Endothelial cell of umbilical vein (primary cell): ENCODE measurements around the gene HAP1. TPM values are rescaled to one million over a fixed set of nuclear protein-coding genes. Genes with fewer than 3 reads are reported as not detected.

Experiments used
- BruUV-seq: library from RNA; stranded (reverse); fragments of 400-500 nt; replicated peaks from 2 replicates; lab custom pipeline; 2021; lab: Mats Ljungman, UMichigan
- CTCF ChIA-PET: fragments of 300-600, 350-600 bp; sonication (Branson Sonifier 250); formaldehyde crosslinking; loops from one replicate; lab custom pipeline; 2021; ENCODE audit warnings: antibody characterized with exemption, inconsistent platforms; lab: Charles Lee
- POLR2A ChIA-PET: fragments of 300-600, 350-600 bp; sonication (Branson Sonifier 250); formaldehyde crosslinking; loops from one replicate; lab custom pipeline; 2021; ENCODE audit warnings: antibody characterized with exemption, inconsistent platforms; lab: Charles Lee
- DNase-seq: peaks from one replicate; pipeline ENCODE4 v3.0.0-alpha.2; 2011; ENCODE audit warnings: low read depth, low spot score
- FAIRE-seq: peaks from 2 replicates; lab custom pipeline; 2011; peaks lifted over from hg19 to GRCh38; lab: Jason Lieb, UNC
- H2AFZ ChIP-seq: 2 replicates; pipeline ENCODE4 v1.6.0; 2012; ENCODE audit warnings: low read depth, low read length, control low read depth, inconsistent platforms
- H3K27ac ChIP-seq: 2 replicates; pipeline ENCODE4 v1.5.1; 2011; ENCODE audit warnings: low read depth, mild to moderate bottlenecking, control low read depth, low read length, moderate library complexity; ENCODE audit not compliant: insufficient read depth
- H3K27me3 ChIP-seq, 2 experiments: 2 replicates each; pipeline versions ENCODE4 v1.6.0 to v1.6.1; 2011; ENCODE audit warnings: low read length in 2 of 2, mixed read lengths in 1 of 2; ENCODE audit not compliant: control insufficient read depth in 2 of 2, insufficient read depth in 2 of 2
- H3K36me3 ChIP-seq, 2 experiments: 2 replicates in 1 of 2; 3 replicates in 1 of 2; pipeline ENCODE4 v1.5.1; 2011; ENCODE audit warnings: low read length in 2 of 2, mild to moderate bottlenecking in 1 of 2, moderate library complexity in 1 of 2; ENCODE audit not compliant: control insufficient read depth in 2 of 2, insufficient read depth in 2 of 2; ENCODE audit errors: extremely low read depth in 1 of 2
- H3K4me1 ChIP-seq: 3 replicates; pipeline ENCODE4 v1.5.1; 2011; ENCODE audit warnings: mild to moderate bottlenecking, low read length; ENCODE audit not compliant: control insufficient read depth, insufficient read depth; ENCODE audit errors: extremely low read depth
- H3K4me2 ChIP-seq: 2 replicates; pipeline ENCODE4 v1.6.1; 2011; ENCODE audit warnings: low read length, control low read depth, mixed read lengths; ENCODE audit not compliant: insufficient read depth
- H3K4me3 ChIP-seq, 3 experiments: fragments of 200-600 bp in 1 of 3; sonication (generic), shearing (Covaris generic) in 1 of 3; replicated peaks in 1 of 3; 2 replicates each; pipeline ENCODE4 v1.5.1; 2011 to 2016; ENCODE audit warnings: control low read depth in 3 of 3, low read length in 3 of 3, mild to moderate bottlenecking in 2 of 3, inconsistent platforms in 1 of 3, low read depth in 1 of 3, moderate library complexity in 1 of 3; ENCODE audit not compliant: insufficient read depth in 1 of 3
- H3K79me2 ChIP-seq: 2 replicates; pipeline ENCODE4 v1.6.0; 2012; ENCODE audit warnings: low read length, inconsistent platforms; ENCODE audit not compliant: control insufficient read depth, insufficient read depth
- H3K9ac ChIP-seq: replicated peaks from 2 replicates; pipeline ENCODE3; 2011; ENCODE audit warnings: low read length, control low read depth; ENCODE audit not compliant: insufficient read depth; ENCODE audit errors: extremely low read depth
- H3K9me1 ChIP-seq: replicated peaks from 3 replicates; pipeline ENCODE4 v1.6.0; 2011; ENCODE audit warnings: mild to moderate bottlenecking, low read length; ENCODE audit not compliant: control insufficient read depth, insufficient read depth; ENCODE audit errors: extremely low read depth
- H3K9me3 ChIP-seq: replicated peaks from 2 replicates; pipeline ENCODE4 v1.5.1; 2012; ENCODE audit warnings: low read length, inconsistent platforms; ENCODE audit not compliant: control insufficient read depth, insufficient read depth
- H4K20me1 ChIP-seq: replicated peaks from 2 replicates; pipeline ENCODE3; 2011; ENCODE audit warnings: mild to moderate bottlenecking, low read length; ENCODE audit not compliant: control insufficient read depth, insufficient read depth; ENCODE audit errors: extremely low read depth
- EZH2 ChIP-seq: IDR thresholded peaks from 2 replicates; pipeline ENCODE4 v1.6.1; 2012; ENCODE audit warnings: borderline replicate concordance, low read depth, mild to moderate bottlenecking, moderate library complexity, low read length, inconsistent platforms; ENCODE audit not compliant: severe bottlenecking
- FOS ChIP-seq: IDR thresholded peaks from 2 replicates; pipeline ENCODE4 v1.6.1; 2011; ENCODE audit warnings: mild to moderate bottlenecking, low read length, moderate library complexity, borderline replicate concordance; ENCODE audit not compliant: insufficient read depth
- GATA2 ChIP-seq: IDR thresholded peaks from 2 replicates; pipeline ENCODE4 v1.7.0; 2011; ENCODE audit warnings: low read depth, mild to moderate bottlenecking, moderate library complexity, mixed read lengths, low read length; ENCODE audit not compliant: insufficient read length, insufficient read depth
- JUN ChIP-seq: IDR thresholded peaks from 2 replicates; pipeline ENCODE4 v1.6.1; 2011; ENCODE audit warnings: borderline replicate concordance, low read depth; ENCODE audit not compliant: insufficient read length, insufficient read depth
- MYC ChIP-seq: IDR thresholded peaks from one replicate; pipeline ENCODE4 v1.6.1; 2011; ENCODE audit warnings: mild to moderate bottlenecking, low read depth, low read length
- POLR2A ChIP-seq: IDR thresholded peaks from 2 replicates; pipeline ENCODE4 v1.6.1; 2012; ENCODE audit warnings: low read depth, mild to moderate bottlenecking, control low read depth, low read length
- POLR2AphosphoS5 ChIP-seq: IDR thresholded peaks from 2 replicates; pipeline ENCODE4 v1.6.1; 2012; ENCODE audit warnings: low read depth, mild to moderate bottlenecking, control low read depth, low read length, moderate library complexity; ENCODE audit not compliant: insufficient read depth
- dilution Hi-C: fragments of 300-500 bp; cut with MboI; formaldehyde crosslinking; loops from one replicate; pipeline ENCODE4 v1.15.0; 2019; ENCODE audit warnings: low sequenced_read_pairs; ENCODE audit not compliant: extremely low pct_ligation_motif_present
- intact Hi-C: fragments of 100-400 bp; cut with micrococcal nuclease; formaldehyde crosslinking; loops from one replicate; pipeline ENCODE4 v1.10.0; 2022
- polyA plus RNA-seq, 4 experiments: library from polyadenylated mRNA; depleted of rRNA in 3 of 4; stranded (reverse) in 3 of 4; unstranded in 1 of 4; fragments of >200 nt; gene quantifications; 2 replicates each; pipeline versions ENCODE4 v1.2.1 to v1.2.3, GENCODE V29; 2011 to 2012; ENCODE audit warnings: missing spikeins in 1 of 4
- total RNA-seq: library from RNA; stranded (reverse); gene quantifications from 2 replicates; pipeline ENCODE4 v1.2.3, GENCODE V29; 2021
- TF ChIP-seq, protein P1 (sequence below): IDR thresholded peaks from 2 replicates; pipeline ENCODE4 v1.6.1; 2011; ENCODE audit not compliant: insufficient read depth, insufficient read length
- TF ChIP-seq, protein P2 (sequence below), 2 donors: IDR thresholded peaks; 1 replicate in 1 of 2; 2 replicates in 1 of 2; pipeline ENCODE4 v1.5.1; 2011; ENCODE audit warnings: low read length in 2 of 2, mild to moderate bottlenecking in 2 of 2, moderate library complexity in 2 of 2, control low read depth in 1 of 2, inconsistent platforms in 1 of 2, low read depth in 1 of 2; ENCODE audit not compliant: insufficient read depth in 1 of 2; ENCODE audit errors: extremely low read depth in 1 of 2

The HAP1 gene
- total and polyA plus RNA-seq, 2 donors (not counting 3 experiments of a cell fraction or from before 2014, with no cell fraction given), result 0.07 to 0.24 TPM

DNA sequence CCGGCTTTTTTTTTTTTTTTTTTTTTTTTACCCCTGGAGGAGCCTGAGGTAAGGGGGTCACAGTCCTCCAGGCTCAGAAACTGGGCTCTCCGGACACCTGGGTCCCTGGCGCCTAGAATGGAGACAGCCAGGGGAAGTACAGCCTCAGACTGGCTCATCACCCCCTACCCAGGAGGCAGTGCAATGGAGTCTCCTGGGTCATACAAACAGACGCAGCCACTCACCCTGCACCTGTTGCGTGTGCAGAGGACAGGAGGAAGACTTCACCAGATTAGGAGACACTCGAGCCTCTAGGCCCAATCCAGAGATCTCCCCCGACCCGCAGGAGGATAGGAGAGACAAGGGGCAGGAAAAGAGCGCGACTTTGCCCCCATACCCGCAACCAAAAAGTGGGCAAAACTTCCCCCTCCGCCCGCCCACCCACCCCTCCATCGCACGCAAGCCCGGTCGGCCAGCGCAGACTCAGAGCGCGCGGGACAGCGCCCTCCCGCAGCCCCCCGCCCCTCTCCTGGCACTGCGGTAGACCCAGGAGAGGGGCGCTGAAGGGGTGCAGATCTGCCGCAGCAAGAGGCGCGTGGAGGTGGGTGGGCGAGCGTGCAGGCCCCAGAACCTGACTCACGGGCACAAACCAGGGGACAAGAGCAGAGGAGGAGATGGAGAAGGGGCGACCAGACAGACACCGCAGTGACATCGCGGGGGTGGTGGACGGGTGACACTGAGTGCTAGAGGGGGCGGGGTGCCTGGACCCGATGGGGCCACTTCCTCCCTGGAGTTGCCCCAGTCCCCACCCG, 900 bp downstream of the HAP1 start:
- Histone ChIP-seq H4K20me1 (no peaks in the 10 kb centered on the region), H3K4me3 (no peak overlapping the region), H3K27me3 (peaks cover 44 to 45% of the 10 kb centered on the region in 2 experiments), H3K4me2 (no peak overlapping the region), H3K9me1 (no peaks in the 10 kb centered on the region), H3K9ac (no peak overlapping the region), H3K36me3 (no peaks in the 10 kb centered on the region), H3K79me2 (no peaks in the 10 kb centered on the region), H3K9me3 (no peaks in the 10 kb centered on the region), H3K27ac (no peak overlapping the region), H3K4me1 (peaks cover 2% of the 10 kb centered on the region), H2AFZ (no peak overlapping the region)
- ChIA-PET POLR2A (interaction anchor here (0.7 kb wide), 1 partner anchor 53 kb away, joined by 3 read pairs; the partner anchor contains the start of gene JUP), CTCF (interaction anchor here (0.8 to 2.1 kb wide), 4 partner anchors 37 to 68 kb away, joined by 3 to 10 read pairs (median 3); partner anchors contain the start of gene JUP)
- intact Hi-C loops (no loop called here), dilution Hi-C loops (no loop called here)
- no peak for FAIRE-seq
- no peak for DNase-seq
- no TSS peak for BruUV-seq
- TF ChIP-seq JUN (no peak), POLR2AphosphoS5 (no peak), POLR2A (no peak), FOS (no peak), MYC (no peak), EZH2 (no peak), GATA2 (no peak)
- TF ChIP-seq, protein P1, sequence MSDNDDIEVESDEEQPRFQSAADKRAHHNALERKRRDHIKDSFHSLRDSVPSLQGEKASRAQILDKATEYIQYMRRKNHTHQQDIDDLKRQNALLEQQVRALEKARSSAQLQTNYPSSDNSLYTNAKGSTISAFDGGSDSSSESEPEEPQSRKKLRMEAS, result no peak
- TF ChIP-seq, protein P2, sequence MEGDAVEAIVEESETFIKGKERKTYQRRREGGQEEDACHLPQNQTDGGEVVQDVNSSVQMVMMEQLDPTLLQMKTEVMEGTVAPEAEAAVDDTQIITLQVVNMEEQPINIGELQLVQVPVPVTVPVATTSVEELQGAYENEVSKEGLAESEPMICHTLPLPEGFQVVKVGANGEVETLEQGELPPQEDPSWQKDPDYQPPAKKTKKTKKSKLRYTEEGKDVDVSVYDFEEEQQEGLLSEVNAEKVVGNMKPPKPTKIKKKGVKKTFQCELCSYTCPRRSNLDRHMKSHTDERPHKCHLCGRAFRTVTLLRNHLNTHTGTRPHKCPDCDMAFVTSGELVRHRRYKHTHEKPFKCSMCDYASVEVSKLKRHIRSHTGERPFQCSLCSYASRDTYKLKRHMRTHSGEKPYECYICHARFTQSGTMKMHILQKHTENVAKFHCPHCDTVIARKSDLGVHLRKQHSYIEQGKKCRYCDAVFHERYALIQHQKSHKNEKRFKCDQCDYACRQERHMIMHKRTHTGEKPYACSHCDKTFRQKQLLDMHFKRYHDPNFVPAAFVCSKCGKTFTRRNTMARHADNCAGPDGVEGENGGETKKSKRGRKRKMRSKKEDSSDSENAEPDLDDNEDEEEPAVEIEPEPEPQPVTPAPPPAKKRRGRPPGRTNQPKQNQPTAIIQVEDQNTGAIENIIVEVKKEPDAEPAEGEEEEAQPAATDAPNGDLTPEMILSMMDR (IDR thresholded peaks at IDR 0.05; ENCODE audit: extremely low read depth in 1 of 2, insufficient read depth in 1 of 2, low read depth in 1 of 2, low read length in 2 of 2), result no peak
